ENCODE measurements around the gene SYNDIG1L. TPM values are rescaled to one million over a fixed set of nuclear protein-coding genes. Genes with fewer than 3 reads are reported as not detected.

The SYNDIG1L gene
- total RNA-seq, 1 donor from 2014 or later: 0.26 TPM

DNA sequence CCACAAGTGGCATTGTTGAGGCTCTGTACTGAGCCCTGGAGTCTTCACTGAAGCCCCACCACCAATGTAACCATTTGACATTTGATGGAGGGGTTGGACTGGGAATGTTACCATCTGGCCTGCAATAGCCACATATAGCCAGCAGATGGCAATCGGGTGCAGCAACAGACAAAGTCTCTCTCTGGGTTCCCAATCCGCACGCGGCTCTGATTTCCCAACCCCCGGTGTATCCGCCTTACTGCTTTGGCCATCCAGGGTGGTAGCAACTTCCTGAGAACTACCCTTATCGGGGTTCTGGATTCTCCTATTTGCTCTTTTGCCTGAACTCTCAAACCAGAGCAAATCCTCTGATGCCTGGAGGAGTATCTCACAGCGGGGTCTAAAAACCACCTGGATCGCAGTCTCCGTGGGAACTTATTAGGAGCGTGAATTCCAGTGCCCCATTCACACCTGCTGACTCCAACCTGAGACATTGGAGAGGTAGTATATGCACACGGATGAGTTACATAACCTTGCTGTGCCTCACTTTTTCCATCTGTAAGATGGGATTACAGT lies 63.6 kb downstream of the SYNDIG1L start:
- peak; percentile 78 for DNase-seq (ENCODE audit: low spot score)

DNA sequence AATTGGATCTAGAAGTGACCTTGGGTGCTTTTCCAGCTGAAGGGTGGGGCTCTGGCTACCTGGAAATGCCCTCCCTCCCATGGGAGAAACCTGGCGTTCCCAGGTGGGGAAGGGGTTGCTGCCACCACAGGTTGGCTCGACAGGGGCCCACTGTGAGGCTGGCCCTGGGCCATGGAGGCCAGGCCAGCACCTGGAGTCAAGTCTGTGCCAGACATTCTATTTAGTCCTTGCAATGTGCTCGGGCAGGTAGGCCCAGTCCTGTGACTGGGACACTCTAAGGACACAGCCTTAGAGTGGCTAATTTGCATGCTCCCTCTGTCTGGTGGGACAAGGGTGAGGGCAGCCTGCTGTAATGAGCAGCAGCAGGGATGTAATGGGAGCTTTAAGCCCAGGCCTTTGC lies 65.8 kb downstream of the SYNDIG1L start:
- DNase-seq (ENCODE audit: low spot score): no peak

DNA sequence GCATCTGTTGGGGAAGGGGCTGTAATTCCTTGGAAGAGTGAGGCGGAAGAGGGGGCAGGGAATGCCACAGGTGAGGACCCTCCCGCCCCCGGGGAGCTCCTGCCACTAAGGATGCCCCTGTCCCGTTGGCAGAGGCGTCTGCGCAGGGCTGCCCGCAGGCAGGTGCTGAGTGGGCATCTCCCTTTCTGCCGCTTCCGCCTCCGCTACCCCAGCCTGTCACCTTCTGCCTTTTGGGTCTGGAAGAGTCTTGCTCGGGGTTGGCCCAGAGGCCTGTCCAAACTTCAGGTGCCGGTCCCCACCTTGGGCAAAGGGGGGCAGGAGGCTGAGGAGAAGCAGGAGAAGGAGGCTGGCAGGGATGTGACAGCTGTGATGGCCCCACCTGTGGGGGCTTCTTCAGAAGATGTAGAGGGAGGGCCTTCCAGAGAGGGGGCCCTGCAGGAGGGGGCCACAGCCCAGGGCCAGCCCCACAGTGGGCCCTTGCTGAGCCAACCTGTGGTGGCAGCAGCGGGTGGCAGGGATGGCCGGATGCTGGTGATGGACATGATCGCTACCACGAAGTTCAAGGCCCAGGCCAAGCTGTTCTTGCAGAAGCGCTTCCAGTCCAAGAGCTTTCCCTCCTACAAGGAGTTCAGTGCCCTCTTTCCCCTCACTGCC lies 67.7 kb downstream of the SYNDIG1L start:
- DNase-seq (ENCODE audit: low spot score): no peak

DNA sequence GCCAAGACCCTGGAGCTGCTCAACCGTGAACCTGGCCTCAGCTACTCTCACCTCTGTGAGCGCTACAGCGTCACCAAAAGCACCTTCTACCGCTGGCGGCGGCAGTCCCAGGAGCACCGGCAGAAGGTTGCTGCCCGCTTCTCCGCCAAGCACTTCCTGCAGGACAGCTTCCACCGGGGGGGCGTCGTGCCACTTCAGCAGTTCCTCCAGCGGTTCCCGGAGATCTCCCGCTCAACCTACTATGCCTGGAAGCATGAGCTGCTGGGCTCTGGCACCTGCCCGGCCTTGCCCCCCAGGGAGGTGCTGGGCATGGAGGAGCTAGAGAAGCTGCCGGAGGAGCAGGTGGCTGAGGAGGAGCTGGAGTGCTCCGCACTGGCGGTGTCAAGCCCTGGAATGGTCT lies 68.4 kb downstream of the SYNDIG1L start:
- no peak for DNase-seq (ENCODE audit: low spot score)

DNA sequence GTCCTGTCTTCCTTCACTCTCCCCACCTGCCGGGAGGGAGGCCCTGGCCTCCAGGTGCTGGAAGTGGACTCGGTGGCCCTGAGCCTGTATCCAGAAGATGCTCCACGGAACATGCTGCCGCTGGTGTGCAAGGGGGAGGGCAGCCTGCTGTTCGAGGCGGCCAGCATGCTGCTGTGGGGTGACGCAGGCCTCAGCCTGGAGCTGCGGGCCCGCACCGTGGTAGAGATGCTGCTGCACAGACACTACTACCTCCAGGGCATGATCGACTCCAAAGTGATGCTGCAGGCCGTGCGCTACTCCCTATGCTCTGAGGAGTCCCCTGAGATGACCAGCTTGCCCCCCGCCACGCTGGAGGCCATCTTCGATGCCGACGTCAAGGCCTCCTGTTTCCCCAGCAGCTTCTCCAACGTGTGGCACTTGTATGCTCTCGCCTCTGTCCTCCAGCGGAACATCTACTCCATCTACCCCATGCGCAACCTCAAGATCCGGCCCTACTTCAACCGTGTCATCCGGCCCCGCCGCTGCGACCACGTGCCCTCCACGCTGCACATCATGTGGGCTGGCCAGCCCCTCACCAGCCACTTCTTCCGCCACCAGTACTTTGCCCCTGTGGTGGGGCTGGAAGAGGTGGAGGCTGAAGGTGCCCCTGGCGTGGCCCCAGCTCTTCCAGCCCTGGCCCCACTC lies 69.0 kb downstream of the SYNDIG1L start:
- DNase-seq (ENCODE audit: low spot score): no peak

Other genes with a start within 250 kb of the SYNDIG1L start
- not detected for gene VSX2, start 186.8 kb downstream of the SYNDIG1L start, total RNA-seq
- 59.4 TPM for gene ABCD4, start 123.3 kb downstream of the SYNDIG1L start, total RNA-seq
- 0.32 TPM for gene VRTN, start 77.7 kb downstream of the SYNDIG1L start, total RNA-seq
- 215 TPM for gene NPC2, start 67.1 kb upstream of the SYNDIG1L start, total RNA-seq
- gene ISCA2, start 67.6 kb upstream of the SYNDIG1L start, total RNA-seq: 34.3 TPM
- 84.9 TPM for gene LTBP2, start 186.0 kb upstream of the SYNDIG1L start, total RNA-seq